OCI-LY3 (cell line): ENCODE data around the gene DCST1.

Experiments used
- H2AFZ ChIP-seq: fragments of 200-600, 300-600 bp; shearing (Covaris generic); 2 replicates; pipeline ENCODE4 v1.6.0; 2014; ENCODE audit warnings: antibody characterized with exemption, low read depth, low read length
- H3K27ac ChIP-seq: fragments of 200-600, 300-600 bp; sonication (generic); 2 replicates; pipeline ENCODE4 v1.5.1; 2014; ENCODE audit warnings: mild to moderate bottlenecking, low read length, moderate library complexity, mixed read lengths
- H3K27me3 ChIP-seq: fragments of 200-600, 300-600 bp; sonication (generic); 2 replicates; pipeline ENCODE4 v1.6.1; 2014; ENCODE audit warnings: low read depth, low read length, mixed read lengths
- H3K36me3 ChIP-seq: fragments of 200-600, 300-600 bp; sonication (generic); replicated peaks from 2 replicates; pipeline ENCODE3; 2014; ENCODE audit warnings: low read depth, low read length, mixed read lengths
- H3K4me1 ChIP-seq: fragments of 300-600, 200-600 bp; sonication (generic); 2 replicates; pipeline ENCODE4 v1.6.1; 2014; ENCODE audit warnings: low read length, mixed read lengths
- H3K4me2 ChIP-seq: fragments of 200-600, 300-600 bp; sonication (generic); 2 replicates; pipeline ENCODE4 v1.6.1; 2014; ENCODE audit warnings: low read length, mixed read lengths
- H3K4me3 ChIP-seq: fragments of 300-600, 200-600 bp; sonication (generic); 2 replicates; pipeline ENCODE4 v1.5.1; 2014; ENCODE audit warnings: antibody characterized with exemption, mild to moderate bottlenecking, low read length, moderate library complexity
- H3K79me2 ChIP-seq: fragments of 300-600, 200-600 bp; shearing (Covaris generic); 2 replicates; pipeline ENCODE4 v1.6.1; 2014; ENCODE audit warnings: mild to moderate bottlenecking, low read length, mixed read lengths
- H3K9ac ChIP-seq: fragments of 300-600, 200-600 bp; shearing (Covaris generic); 2 replicates; pipeline ENCODE4 v1.6.0; 2014; ENCODE audit warnings: mild to moderate bottlenecking, low read length, moderate library complexity
- H3K9me3 ChIP-seq: fragments of 200-600, 300-600 bp; shearing (Covaris generic); 2 replicates; pipeline ENCODE4 v1.6.1; 2014; ENCODE audit warnings: low read length, mixed read lengths; ENCODE audit not compliant: insufficient read depth
- H4K20me1 ChIP-seq: fragments of 200-600, 300-600 bp; sonication (generic); 2 replicates; pipeline ENCODE4 v1.6.1; 2016; ENCODE audit warnings: low read length, mixed read lengths; ENCODE audit not compliant: insufficient read depth
- EZH2phosphoT487 ChIP-seq: fragments of 200-600 bp; shearing (Covaris generic); IDR thresholded peaks from 2 replicates; pipeline ENCODE4 v1.6.1; 2018; ENCODE audit warnings: antibody characterized with exemption, mixed run types, low read depth
- TF ChIP-seq, protein P1 (sequence below): fragments of 200-600, 300-600 bp; sonication (generic); IDR thresholded peaks from 2 replicates; pipeline ENCODE4 v1.5.1; 2014; ENCODE audit warnings: antibody characterized with exemption, low read length, low read depth

Gene DCST1

DNA sequence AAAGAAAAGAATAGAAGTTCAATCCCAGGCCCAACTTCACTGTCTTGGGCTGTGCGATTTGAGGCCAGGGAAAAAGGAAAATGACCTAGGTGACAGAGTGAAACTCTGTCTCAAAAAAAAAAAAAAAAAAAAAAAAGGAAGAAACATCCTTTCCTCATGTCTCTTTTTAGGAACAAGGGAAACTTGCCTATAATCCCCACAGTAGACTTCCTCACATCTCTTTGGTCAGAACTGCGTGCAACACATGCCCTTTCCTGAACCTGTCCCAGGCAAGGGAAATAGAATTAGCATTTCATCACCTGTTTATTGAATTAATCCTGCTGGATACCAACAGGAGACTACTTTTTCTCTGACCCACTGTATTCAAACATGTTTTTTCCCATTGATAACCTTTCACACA is 2.3 kb downstream of the DCST1 start:
- H3K4me1 ChIP-seq: no peaks in the 10 kb centered on the region
- no peak overlapping the region for H3K4me2 ChIP-seq

DNA sequence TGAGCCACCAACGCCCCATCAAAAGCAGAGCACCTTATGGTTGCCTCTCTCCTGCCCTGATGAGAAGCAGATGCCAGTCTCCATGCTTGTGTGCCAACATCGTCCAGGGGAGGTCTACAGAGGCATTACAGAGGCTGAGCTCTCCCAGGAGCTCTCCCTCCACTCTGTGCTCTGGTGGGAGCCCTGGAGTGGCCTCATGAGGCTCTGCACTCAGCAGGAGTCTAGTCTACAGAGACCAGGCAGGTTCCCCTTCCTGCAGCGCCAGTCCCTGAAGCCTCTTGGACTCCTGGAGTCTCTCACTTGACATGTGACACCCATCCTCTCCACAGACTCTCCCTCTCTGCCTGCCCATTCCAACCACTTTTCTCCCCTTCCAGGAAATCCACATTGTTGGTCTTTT is 3.4 kb downstream of the DCST1 start:
- Histone ChIP-seq H3K79me2 (no peaks in the 10 kb centered on the region), H4K20me1 (no peaks in the 10 kb centered on the region), H3K4me1 (no peaks in the 10 kb centered on the region), H3K4me3 (no peak overlapping the region), H3K36me3 (no peaks in the 10 kb centered on the region), H3K9ac (no peak overlapping the region), H3K27me3 (peaks cover 29% of the 10 kb centered on the region), H3K4me2 (no peak overlapping the region), H3K9me3 (no peaks in the 10 kb centered on the region), H3K27ac (no peak overlapping the region), H2AFZ (no peak overlapping the region)
- TF ChIP-seq, protein P1, sequence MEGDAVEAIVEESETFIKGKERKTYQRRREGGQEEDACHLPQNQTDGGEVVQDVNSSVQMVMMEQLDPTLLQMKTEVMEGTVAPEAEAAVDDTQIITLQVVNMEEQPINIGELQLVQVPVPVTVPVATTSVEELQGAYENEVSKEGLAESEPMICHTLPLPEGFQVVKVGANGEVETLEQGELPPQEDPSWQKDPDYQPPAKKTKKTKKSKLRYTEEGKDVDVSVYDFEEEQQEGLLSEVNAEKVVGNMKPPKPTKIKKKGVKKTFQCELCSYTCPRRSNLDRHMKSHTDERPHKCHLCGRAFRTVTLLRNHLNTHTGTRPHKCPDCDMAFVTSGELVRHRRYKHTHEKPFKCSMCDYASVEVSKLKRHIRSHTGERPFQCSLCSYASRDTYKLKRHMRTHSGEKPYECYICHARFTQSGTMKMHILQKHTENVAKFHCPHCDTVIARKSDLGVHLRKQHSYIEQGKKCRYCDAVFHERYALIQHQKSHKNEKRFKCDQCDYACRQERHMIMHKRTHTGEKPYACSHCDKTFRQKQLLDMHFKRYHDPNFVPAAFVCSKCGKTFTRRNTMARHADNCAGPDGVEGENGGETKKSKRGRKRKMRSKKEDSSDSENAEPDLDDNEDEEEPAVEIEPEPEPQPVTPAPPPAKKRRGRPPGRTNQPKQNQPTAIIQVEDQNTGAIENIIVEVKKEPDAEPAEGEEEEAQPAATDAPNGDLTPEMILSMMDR: no peak

More for the DNA sequence above, 2.3 kb downstream of the DCST1 start:
- H3K9ac ChIP-seq: no peak overlapping the region
- H3K79me2 ChIP-seq: no peaks in the 10 kb centered on the region
- H3K9me3 ChIP-seq: no peaks in the 10 kb centered on the region
- TF ChIP-seq, protein P1: no peak
- no peak for TF ChIP-seq EZH2phosphoT487
- H4K20me1 ChIP-seq: no peaks in the 10 kb centered on the region
- no peaks in the 10 kb centered on the region for H3K36me3 ChIP-seq
- peaks cover 29% of the 10 kb centered on the region for H3K27me3 ChIP-seq
- no peak overlapping the region for H2AFZ ChIP-seq
- no peak overlapping the region for H3K4me3 ChIP-seq
- H3K27ac ChIP-seq: no peak overlapping the region

DNA sequence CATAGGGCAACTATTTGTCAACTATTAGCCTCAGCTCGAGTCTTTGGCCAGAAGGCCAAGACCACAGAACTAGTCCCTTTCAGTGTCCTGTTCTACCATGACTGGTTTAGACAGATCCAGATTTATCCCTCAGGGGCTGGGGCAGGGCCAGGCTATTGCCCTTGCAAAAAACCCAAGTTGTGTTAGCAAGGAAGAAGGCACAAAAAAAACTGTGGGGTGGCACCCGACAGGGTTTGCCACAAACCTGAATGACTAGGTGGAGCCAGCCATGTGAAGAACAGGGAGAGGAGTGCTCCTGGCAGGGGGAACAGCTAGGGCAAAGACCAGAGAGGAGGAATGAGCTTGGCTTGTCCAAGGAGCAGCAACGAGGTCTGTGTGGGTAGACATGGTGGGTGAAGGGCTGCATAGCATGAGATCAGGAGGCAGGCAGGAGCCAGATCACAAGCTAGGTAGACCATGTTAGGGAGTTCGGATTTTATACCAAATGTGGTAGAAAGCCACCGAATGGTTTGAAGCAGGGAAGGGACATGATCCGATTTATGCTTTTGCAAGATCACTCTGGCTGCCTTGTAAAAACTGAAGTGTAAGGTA is 4.3 kb downstream of the DCST1 start:
- peaks cover 29% of the 10 kb centered on the region for H3K27me3 ChIP-seq
- no peaks in the 10 kb centered on the region for H3K36me3 ChIP-seq
- H3K4me1 ChIP-seq: no peaks in the 10 kb centered on the region
- H3K9ac ChIP-seq: no peak overlapping the region
- no peaks in the 10 kb centered on the region for H4K20me1 ChIP-seq
- no peak overlapping the region for H3K4me2 ChIP-seq
- no peak overlapping the region for H2AFZ ChIP-seq
- H3K9me3 ChIP-seq: no peaks in the 10 kb centered on the region
- TF ChIP-seq EZH2phosphoT487: no peak
- TF ChIP-seq, protein P1: no peak
- H3K4me3 ChIP-seq: no peak overlapping the region
- no peak overlapping the region for H3K27ac ChIP-seq
- H3K79me2 ChIP-seq: no peaks in the 10 kb centered on the region

DNA sequence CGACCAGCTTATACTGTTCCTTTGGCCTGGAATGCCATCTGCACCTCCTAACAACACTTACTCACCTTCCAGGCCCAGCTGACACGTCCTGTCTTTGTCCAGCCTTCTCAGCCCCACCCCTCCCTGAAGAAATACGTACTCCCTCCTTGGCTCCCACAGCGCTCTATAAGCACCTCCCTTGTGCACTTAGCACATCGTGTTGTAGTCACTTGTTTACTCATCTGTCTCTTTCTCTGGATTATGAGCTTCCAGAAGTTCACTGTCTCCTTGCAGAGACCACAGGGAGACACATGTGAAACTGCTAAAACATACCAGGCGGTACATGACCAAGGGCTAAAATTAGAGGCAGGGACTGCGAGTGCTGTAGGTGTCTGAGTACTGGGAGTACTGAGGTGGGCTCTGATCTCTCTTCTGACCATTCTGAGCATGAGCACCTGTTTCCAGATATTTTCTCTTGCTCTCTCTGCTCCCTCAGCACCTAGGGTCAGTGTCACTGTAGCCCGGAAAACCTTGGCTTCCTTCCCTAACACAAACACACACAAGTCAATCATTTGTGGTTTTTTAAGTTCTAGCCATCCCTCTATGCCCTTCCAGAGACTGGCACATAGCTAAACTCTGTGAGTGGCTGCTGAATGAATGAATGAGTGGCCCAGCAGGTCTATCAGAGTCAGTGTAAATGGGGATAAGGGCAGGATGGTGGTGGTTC is 5.1 kb downstream of the DCST1 start:
- H3K4me2 ChIP-seq: no peak overlapping the region

More for the DNA sequence above, 5.1 kb downstream of the DCST1 start:
- TF ChIP-seq EZH2phosphoT487: no peak
- TF ChIP-seq, protein P1: no peak
- no peaks in the 10 kb centered on the region for H3K9me3 ChIP-seq
- H3K9ac ChIP-seq: no peak overlapping the region
- H2AFZ ChIP-seq: no peak overlapping the region
- no peak overlapping the region for H3K27ac ChIP-seq
- no peaks in the 10 kb centered on the region for H4K20me1 ChIP-seq
- no peak overlapping the region for H3K4me3 ChIP-seq
- no peaks in the 10 kb centered on the region for H3K4me1 ChIP-seq
- H3K27me3 ChIP-seq: peaks cover 29% of the 10 kb centered on the region
- H3K79me2 ChIP-seq: no peaks in the 10 kb centered on the region
- H3K36me3 ChIP-seq: no peaks in the 10 kb centered on the region
